ENCODE results near the gene SLC29A4.
"Not testable (repeated sequence)": the region's sequence is repeated elsewhere in the genome, so short reads cannot be mapped to it uniquely, and the experiment has no call there.

SLC29A4 gene

DNA sequence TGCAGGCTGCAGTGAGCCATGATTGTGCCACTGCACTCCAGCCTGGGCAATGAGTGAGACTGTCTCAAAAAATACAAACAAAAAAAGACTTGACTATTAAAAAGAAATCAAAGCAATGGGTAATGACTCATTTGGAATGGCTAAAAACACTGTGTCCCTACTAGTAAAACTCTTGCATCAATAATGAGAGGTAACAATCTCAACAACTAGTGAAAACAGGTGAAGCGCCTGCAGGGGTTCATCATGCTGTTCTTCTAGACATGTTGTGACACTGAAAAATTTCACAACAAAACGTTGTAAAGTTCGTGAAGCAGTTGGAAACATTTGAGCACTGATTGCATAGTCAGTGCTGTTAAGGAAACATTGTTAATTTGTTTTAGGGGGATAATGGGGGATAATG lies 26.9 kb upstream of the SLC29A4 start:
- Histone ChIP-seq H3K27me3 (ENCODE audit: low read depth, low read length) (no peaks in the 10 kb centered on the region), H2AFZ (ENCODE audit: low read depth, low read length) (no peak overlapping the region), H3K4me3 (ENCODE audit: low read length) (no peak overlapping the region), H3K27ac (ENCODE audit: low read length) (no peak overlapping the region), H3K79me2 (ENCODE audit: low read length) (no peaks in the 10 kb centered on the region), H3K4me2 (ENCODE audit: low read length) (no peak overlapping the region), H4K20me1 (ENCODE audit: insufficient read depth, low read length) (no peaks in the 10 kb centered on the region), H3K9ac (ENCODE audit: low read length) (no peak overlapping the region), H3K36me3 (replicated peaks; ENCODE audit: low read depth, low read length) (no peaks in the 10 kb centered on the region), H3K4me1 (ENCODE audit: low read length) (no peaks in the 10 kb centered on the region), H3K9me3 (ENCODE audit: insufficient read depth, low read length) (no peaks in the 10 kb centered on the region)
- TF ChIP-seq, protein P1, sequence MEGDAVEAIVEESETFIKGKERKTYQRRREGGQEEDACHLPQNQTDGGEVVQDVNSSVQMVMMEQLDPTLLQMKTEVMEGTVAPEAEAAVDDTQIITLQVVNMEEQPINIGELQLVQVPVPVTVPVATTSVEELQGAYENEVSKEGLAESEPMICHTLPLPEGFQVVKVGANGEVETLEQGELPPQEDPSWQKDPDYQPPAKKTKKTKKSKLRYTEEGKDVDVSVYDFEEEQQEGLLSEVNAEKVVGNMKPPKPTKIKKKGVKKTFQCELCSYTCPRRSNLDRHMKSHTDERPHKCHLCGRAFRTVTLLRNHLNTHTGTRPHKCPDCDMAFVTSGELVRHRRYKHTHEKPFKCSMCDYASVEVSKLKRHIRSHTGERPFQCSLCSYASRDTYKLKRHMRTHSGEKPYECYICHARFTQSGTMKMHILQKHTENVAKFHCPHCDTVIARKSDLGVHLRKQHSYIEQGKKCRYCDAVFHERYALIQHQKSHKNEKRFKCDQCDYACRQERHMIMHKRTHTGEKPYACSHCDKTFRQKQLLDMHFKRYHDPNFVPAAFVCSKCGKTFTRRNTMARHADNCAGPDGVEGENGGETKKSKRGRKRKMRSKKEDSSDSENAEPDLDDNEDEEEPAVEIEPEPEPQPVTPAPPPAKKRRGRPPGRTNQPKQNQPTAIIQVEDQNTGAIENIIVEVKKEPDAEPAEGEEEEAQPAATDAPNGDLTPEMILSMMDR (IDR thresholded peaks at IDR 0.05; ENCODE audit: low read depth, low read length) = no peak
- TF ChIP-seq EZH2phosphoT487 (IDR thresholded peaks at IDR 0.05; ENCODE audit: low read depth) = no peak

DNA sequence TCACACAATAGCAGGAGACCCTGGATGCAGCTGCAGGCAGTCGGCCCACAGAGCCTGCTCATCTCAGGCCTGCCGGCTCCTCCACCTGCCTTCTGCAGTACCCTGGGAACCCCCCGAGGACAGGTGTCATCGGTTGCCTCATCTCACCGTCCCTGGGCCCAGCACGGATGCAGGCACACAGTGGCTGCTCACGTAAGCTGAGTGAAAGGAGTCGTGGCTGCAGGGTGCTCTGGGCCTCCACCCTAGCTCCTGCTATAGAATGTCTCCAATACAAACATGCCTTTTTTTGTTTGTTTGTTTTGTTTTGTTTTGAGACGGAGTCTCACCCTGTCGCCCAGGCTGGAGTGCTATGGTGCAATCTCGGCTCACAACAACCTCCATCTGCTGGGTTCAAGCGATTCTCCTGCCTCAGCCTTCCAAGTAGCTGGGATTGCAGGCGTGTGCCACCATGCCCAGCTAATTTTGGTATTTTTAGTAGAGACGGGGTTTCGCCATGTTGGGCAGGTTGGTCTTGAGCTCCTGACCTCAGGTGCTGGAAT lies 22.1 kb upstream of the SLC29A4 start:
- not testable (repeated sequence) for H3K27me3 ChIP-seq (ENCODE audit: low read depth, low read length); H3K4me3 ChIP-seq (ENCODE audit: low read length); H3K79me2 ChIP-seq (ENCODE audit: low read length); H3K36me3 ChIP-seq (replicated peaks; ENCODE audit: low read depth, low read length); H2AFZ ChIP-seq (ENCODE audit: low read depth, low read length); H4K20me1 ChIP-seq (ENCODE audit: insufficient read depth, low read length); H3K27ac ChIP-seq (ENCODE audit: low read length); H3K9ac ChIP-seq (ENCODE audit: low read length); H3K4me1 ChIP-seq (ENCODE audit: low read length); H3K9me3 ChIP-seq (ENCODE audit: insufficient read depth, low read length); H3K4me2 ChIP-seq (ENCODE audit: low read length)

DNA sequence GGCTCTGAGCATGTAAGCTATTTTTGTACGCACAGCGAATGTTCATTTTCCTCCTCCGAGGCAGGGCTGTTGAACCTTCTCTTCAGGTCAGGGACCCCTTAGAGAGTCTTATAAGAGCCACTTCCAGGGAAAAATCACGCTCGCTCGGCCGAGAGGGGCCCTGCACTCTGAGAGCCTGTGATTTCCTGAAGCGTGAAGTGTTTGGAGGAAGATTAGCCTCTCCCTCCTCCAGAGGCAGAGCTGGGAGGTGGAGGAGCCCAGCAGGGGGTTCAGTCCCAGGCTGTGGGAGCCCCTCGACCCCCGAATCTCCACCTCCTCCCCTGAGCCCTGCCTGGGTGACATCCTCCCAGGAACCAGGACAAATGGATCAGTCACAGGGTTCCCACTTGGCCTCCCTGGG lies 19.7 kb upstream of the SLC29A4 start:
- not testable (repeated sequence) for H3K79me2 ChIP-seq (ENCODE audit: low read length); H3K4me1 ChIP-seq (ENCODE audit: low read length); H3K27ac ChIP-seq (ENCODE audit: low read length); H3K4me2 ChIP-seq (ENCODE audit: low read length); H2AFZ ChIP-seq (ENCODE audit: low read depth, low read length); H4K20me1 ChIP-seq (ENCODE audit: insufficient read depth, low read length); H3K27me3 ChIP-seq (ENCODE audit: low read depth, low read length); H3K9ac ChIP-seq (ENCODE audit: low read length); H3K4me3 ChIP-seq (ENCODE audit: low read length); H3K36me3 ChIP-seq (replicated peaks; ENCODE audit: low read depth, low read length); H3K9me3 ChIP-seq (ENCODE audit: insufficient read depth, low read length)

DNA sequence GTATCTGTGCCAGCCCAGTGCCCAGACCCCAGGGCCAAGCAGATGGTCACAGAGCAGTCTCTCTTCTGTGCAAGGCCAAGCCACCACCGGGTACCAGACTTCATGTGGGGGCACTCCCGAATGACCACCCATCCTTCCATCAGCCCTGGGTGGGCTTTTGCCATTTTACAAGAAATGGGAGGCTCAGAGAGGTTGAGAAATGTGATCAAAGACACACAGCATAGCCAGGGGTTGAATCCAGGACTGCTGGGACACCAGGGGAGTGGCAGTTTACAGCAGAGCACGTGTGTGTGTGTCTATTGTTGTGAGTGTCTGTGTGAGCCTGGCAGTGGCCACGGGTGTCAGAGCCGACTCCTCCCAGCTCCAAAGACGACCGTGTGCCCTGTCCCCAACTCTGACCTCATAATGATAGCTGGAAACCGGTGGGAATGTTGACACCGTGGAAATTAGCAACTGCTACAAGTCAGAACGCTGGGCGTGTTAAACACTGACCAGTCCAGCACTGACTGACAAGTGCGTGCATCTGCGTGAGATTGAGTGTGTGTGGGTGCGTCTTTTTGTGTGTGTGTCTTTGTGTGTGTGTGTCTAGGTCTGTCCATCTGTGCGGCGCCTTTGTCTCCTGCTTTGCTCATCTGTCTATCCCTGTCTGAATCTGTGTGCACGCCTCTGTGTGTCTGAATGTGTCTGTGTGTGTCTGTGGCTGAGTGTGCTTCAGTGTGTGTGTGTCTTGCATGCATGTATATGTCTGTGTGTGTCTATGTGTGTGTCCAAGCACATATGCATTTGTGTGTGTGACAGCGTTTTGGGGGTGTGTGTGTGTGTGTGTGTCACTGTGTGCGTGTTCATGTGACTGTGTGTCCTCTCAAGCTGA lies 17.2 kb upstream of the SLC29A4 start:
- H3K4me2 ChIP-seq (ENCODE audit: low read length) = no peak overlapping the region
- no peak for TF ChIP-seq EZH2phosphoT487 (IDR thresholded peaks at IDR 0.05; ENCODE audit: low read depth)
- TF ChIP-seq, protein P1 (IDR thresholded peaks at IDR 0.05; ENCODE audit: low read depth, low read length) = no peak
- H3K9ac ChIP-seq (ENCODE audit: low read length) = no peak overlapping the region
- H3K4me1 ChIP-seq (ENCODE audit: low read length) = no peaks in the 10 kb centered on the region
- no peak overlapping the region for H3K4me3 ChIP-seq (ENCODE audit: low read length)
- no peaks in the 10 kb centered on the region for H3K27me3 ChIP-seq (ENCODE audit: low read depth, low read length)
- H4K20me1 ChIP-seq (ENCODE audit: insufficient read depth, low read length) = no peaks in the 10 kb centered on the region
- no peak overlapping the region for H2AFZ ChIP-seq (ENCODE audit: low read depth, low read length)
- no peaks in the 10 kb centered on the region for H3K9me3 ChIP-seq (ENCODE audit: insufficient read depth, low read length)
- H3K36me3 ChIP-seq (replicated peaks; ENCODE audit: low read depth, low read length) = no peaks in the 10 kb centered on the region
- H3K27ac ChIP-seq (ENCODE audit: low read length) = no peak overlapping the region
- no peaks in the 10 kb centered on the region for H3K79me2 ChIP-seq (ENCODE audit: low read length)

DNA sequence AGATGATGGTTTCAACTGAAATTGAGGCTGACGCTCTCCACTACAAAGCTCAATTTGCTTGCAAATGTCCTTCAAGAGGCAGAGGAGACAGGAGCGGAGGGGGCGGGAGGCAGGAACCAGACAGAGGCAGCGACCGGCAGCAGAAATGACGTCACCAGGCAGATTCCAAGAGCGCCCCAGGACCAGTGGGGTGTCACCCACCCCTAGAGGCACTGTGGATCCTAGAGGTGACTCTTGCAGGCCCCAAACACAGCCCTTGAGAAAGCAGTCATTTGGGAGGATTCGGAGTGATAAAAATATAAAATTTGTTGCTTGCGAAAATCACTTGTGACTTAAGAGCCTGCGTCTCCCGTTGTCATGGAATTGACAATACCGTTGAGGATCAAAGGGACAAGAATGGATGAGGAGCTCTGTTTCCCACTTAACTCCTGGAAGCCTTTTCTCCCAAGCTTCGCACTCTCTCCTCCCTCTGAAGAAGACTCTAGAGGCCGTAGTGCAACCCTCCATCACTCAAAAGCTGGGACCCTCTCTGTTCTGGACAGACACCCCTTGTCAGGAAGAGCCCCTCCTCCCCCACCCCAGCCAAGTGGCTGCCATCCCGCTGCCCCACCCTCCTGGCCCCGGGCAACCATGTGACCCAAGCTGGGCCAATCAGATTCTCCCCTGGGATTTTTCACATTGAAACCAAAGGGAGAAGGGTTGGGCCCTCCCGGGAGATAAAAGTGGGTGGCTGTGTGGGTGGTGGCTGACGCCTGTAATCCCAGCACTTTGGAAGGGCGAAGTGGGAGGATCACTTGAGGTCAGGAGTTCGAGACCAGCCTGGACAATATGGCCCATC lies 16.3 kb upstream of the SLC29A4 start:
- Histone ChIP-seq H3K79me2 (ENCODE audit: low read length) (no peaks in the 10 kb centered on the region), H2AFZ (ENCODE audit: low read depth, low read length) (no peak overlapping the region), H3K36me3 (replicated peaks; ENCODE audit: low read depth, low read length) (no peaks in the 10 kb centered on the region), H3K9ac (ENCODE audit: low read length) (no peak overlapping the region), H3K4me1 (ENCODE audit: low read length) (no peaks in the 10 kb centered on the region), H4K20me1 (ENCODE audit: insufficient read depth, low read length) (no peaks in the 10 kb centered on the region), H3K9me3 (ENCODE audit: insufficient read depth, low read length) (no peaks in the 10 kb centered on the region), H3K4me2 (ENCODE audit: low read length) (no peak overlapping the region), H3K27me3 (ENCODE audit: low read depth, low read length) (no peaks in the 10 kb centered on the region), H3K4me3 (ENCODE audit: low read length) (no peak overlapping the region), H3K27ac (ENCODE audit: low read length) (no peak overlapping the region)
- TF ChIP-seq EZH2phosphoT487 (IDR thresholded peaks at IDR 0.05; ENCODE audit: low read depth) = no peak
- TF ChIP-seq, protein P1 (IDR thresholded peaks at IDR 0.05; ENCODE audit: low read depth, low read length) = no peak

DNA sequence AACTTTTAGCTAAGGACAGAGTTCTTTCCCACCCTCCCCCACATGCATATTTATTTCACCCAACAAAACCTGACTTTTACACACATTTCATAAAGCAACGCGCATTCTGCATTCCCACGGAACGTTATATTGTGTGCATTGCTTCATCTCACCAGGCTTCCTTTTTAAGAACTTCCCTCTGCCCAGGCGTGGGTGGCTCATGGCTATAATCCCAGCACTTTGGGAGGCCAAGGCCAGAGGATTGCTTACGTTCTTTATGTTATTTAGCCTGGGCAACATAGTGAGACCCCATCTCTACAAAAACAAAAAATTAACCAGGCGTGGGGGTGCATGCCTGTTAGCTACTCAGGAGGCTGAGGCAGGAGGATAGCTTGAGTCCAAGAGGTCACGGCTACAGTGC lies 14.9 kb upstream of the SLC29A4 start:
- not testable (repeated sequence) for H3K9ac ChIP-seq (ENCODE audit: low read length); H3K79me2 ChIP-seq (ENCODE audit: low read length); H4K20me1 ChIP-seq (ENCODE audit: insufficient read depth, low read length); H2AFZ ChIP-seq (ENCODE audit: low read depth, low read length); H3K36me3 ChIP-seq (replicated peaks; ENCODE audit: low read depth, low read length); H3K4me2 ChIP-seq (ENCODE audit: low read length); H3K4me3 ChIP-seq (ENCODE audit: low read length); H3K4me1 ChIP-seq (ENCODE audit: low read length); H3K27ac ChIP-seq (ENCODE audit: low read length); H3K9me3 ChIP-seq (ENCODE audit: insufficient read depth, low read length); H3K27me3 ChIP-seq (ENCODE audit: low read depth, low read length)

Data from OCI-LY3 (cell line).